ENCODE results near the gene CBLN3. TPM values are rescaled to one million over a fixed set of nuclear protein-coding genes. Genes with fewer than 3 reads are reported as not detected.

The CBLN3 gene
- total RNA-seq, 1 experiment from 2014 or later: 3.4 TPM

- no peak overlapping the region for H2AFZ ChIP-seq (ENCODE audit: low read length)
- H3K79me2 ChIP-seq (ENCODE audit: low read length): no peaks in the 10 kb centered on the region
- TF ChIP-seq CTCF (conservative IDR thresholded peaks at IDR 0.05; ENCODE audit: low read depth, low read length): no peak
- TF ChIP-seq EZH2phosphoT487 (IDR thresholded peaks at IDR 0.05; ENCODE audit: borderline replicate concordance, low read length): no peak
- TF ChIP-seq EZH2 (IDR thresholded peaks at IDR 0.05; ENCODE audit: low read length, unreplicated experiment): no peak
- H3K4me1 ChIP-seq (ENCODE audit: insufficient read depth, low read length): peaks cover 23% of the 10 kb centered on the region
- BruUV-seq (replicated peaks): no TSS peak
- no peaks in the 10 kb centered on the region for H3K9me3 ChIP-seq (ENCODE audit: low read length)
- no peaks in the 10 kb centered on the region for H4K20me1 ChIP-seq (ENCODE audit: low read length)
- H3K27me3 ChIP-seq (ENCODE audit: low read length): no peaks in the 10 kb centered on the region
- intact Hi-C loops (cut with micrococcal nuclease): no loop called here
- H3K4me2 ChIP-seq (ENCODE audit: low read length): no peak overlapping the region
- ATAC-seq (no peak), DNase-seq (no peak)
- POLR2A ChIA-PET (ENCODE audit: unreplicated experiment): no interaction called here
- 0 out of 2 replicates have a peak, but pooled peaks cover 3% of the 10 kb centered on the region for H3K9me2 ChIP-seq (replicated peaks; ENCODE audit: low read length)
- no peak overlapping the region for H3K9ac ChIP-seq (ENCODE audit: low read length)
- H3K27ac ChIP-seq (ENCODE audit: low read length): no peak overlapping the region
- no peaks in the 10 kb centered on the region for H3K36me3 ChIP-seq (ENCODE audit: low read depth, low read length)
- H3F3A ChIP-seq (ENCODE audit: low read length, unreplicated experiment): peaks cover 7% of the 10 kb centered on the region
- H3K4me3 ChIP-seq (ENCODE audit: low read length): no peak overlapping the region
- CTCF ChIA-PET: interaction anchor here (0.7 kb wide), 1 partner anchor 33 kb away, joined by 7 read pairs; no protein-coding TSS in a partner anchor
These were observed 34.7 kb upstream of the CBLN3 start for GRCh38 chr14:24463884-24464785.

GRCh38 chr14:24463017-24463883 is 33.8 kb upstream of the CBLN3 start:
- Histone ChIP-seq H3K4me2 (ENCODE audit: low read length) (no peak overlapping the region), H3K9me3 (ENCODE audit: low read length) (no peaks in the 10 kb centered on the region), H3K4me1 (ENCODE audit: insufficient read depth, low read length) (peaks cover 23% of the 10 kb centered on the region), H4K20me1 (ENCODE audit: low read length) (no peaks in the 10 kb centered on the region), H2AFZ (ENCODE audit: low read length) (no peak overlapping the region), H3K79me2 (ENCODE audit: low read length) (no peaks in the 10 kb centered on the region), H3F3A (ENCODE audit: low read length, unreplicated experiment) (peaks cover 7% of the 10 kb centered on the region), H3K27ac (ENCODE audit: low read length) (no peak overlapping the region), H3K9ac (ENCODE audit: low read length) (no peak overlapping the region), H3K4me3 (ENCODE audit: low read length) (no peak overlapping the region), H3K36me3 (ENCODE audit: low read depth, low read length) (peaks cover 3% of the 10 kb centered on the region; the same call in 1 of the 2 replicates), H3K27me3 (ENCODE audit: low read length) (no peaks in the 10 kb centered on the region), H3K9me2 (replicated peaks; ENCODE audit: low read length) (0 out of 2 replicates have a peak, but pooled peaks cover 3% of the 10 kb centered on the region)
- intact Hi-C loops (cut with micrococcal nuclease): no loop called here
- no peak for ATAC-seq
- CTCF ChIA-PET: no interaction called here
- no TSS peak for BruUV-seq (replicated peaks)
- no peak for DNase-seq
- no peak for TF ChIP-seq CTCF (conservative IDR thresholded peaks at IDR 0.05; ENCODE audit: low read depth, low read length)
- TF ChIP-seq EZH2 (IDR thresholded peaks at IDR 0.05; ENCODE audit: low read length, unreplicated experiment): no peak
- no peak for TF ChIP-seq EZH2phosphoT487 (IDR thresholded peaks at IDR 0.05; ENCODE audit: borderline replicate concordance, low read length)
- POLR2A ChIA-PET (ENCODE audit: unreplicated experiment): no interaction called here

Data from PC-3 (cell line).